ENCODE data around the gene ZNF771.
"Not testable (repeated sequence)": the region's sequence is repeated elsewhere in the genome, so short reads cannot be mapped to it uniquely, and the experiment has no call there.

Gene ZNF771

GRCh38 chr16:30449116-30449435 is 41.7 kb downstream of the ZNF771 start:
- H3K9me3 ChIP-seq (ENCODE audit: control insufficient read depth, low read length) = no peaks in the 10 kb centered on the region
- peaks cover 7% of the 10 kb centered on the region for H3K4me1 ChIP-seq (ENCODE audit: control insufficient read depth, insufficient read depth, low read length)
- 88 to 90% methylated on average over 3 of the region's 3 CpGs for WGBS, 2 experiments
- H3K27me3 ChIP-seq (ENCODE audit: control insufficient read depth, insufficient read depth, low read length, poor library complexity, severe bottlenecking) = no peaks in the 10 kb centered on the region
- H3K36me3 ChIP-seq (ENCODE audit: control insufficient read depth, insufficient read depth, low read length) = peaks cover 3% of the 10 kb centered on the region
- H3K27ac ChIP-seq (ENCODE audit: insufficient read depth, low read depth, low read length, poor library complexity, severe bottlenecking) = no peak overlapping the region
- H3K4me3 ChIP-seq (ENCODE audit: insufficient read depth, low read depth, low read length) = no peak overlapping the region

- not testable (repeated sequence) for H3K9me3 ChIP-seq (ENCODE audit: control insufficient read depth, low read length); H3K4me1 ChIP-seq (ENCODE audit: control insufficient read depth, insufficient read depth, low read length); H3K36me3 ChIP-seq (ENCODE audit: control insufficient read depth, insufficient read depth, low read length); H3K4me3 ChIP-seq (ENCODE audit: insufficient read depth, low read depth, low read length); H3K27me3 ChIP-seq (ENCODE audit: control insufficient read depth, insufficient read depth, low read length, poor library complexity, severe bottlenecking); H3K27ac ChIP-seq (ENCODE audit: insufficient read depth, low read depth, low read length, poor library complexity, severe bottlenecking)
- 87 to 93% methylated on average over 17 to 20 of the region's 20 CpGs for WGBS, 2 experiments
Observed at GRCh38 chr16:30452709-30453580, 45.5 kb downstream of the ZNF771 start.

GRCh38 chr16:30456302-30456701 is 48.9 kb downstream of the ZNF771 start:
- Histone ChIP-seq H3K27ac (ENCODE audit: insufficient read depth, low read depth, low read length, poor library complexity, severe bottlenecking) (no peak overlapping the region), H3K9me3 (ENCODE audit: control insufficient read depth, low read length) (no peaks in the 10 kb centered on the region), H3K27me3 (ENCODE audit: control insufficient read depth, insufficient read depth, low read length, poor library complexity, severe bottlenecking) (no peaks in the 10 kb centered on the region), H3K36me3 (ENCODE audit: control insufficient read depth, insufficient read depth, low read length) (no peaks in the 10 kb centered on the region), H3K4me1 (ENCODE audit: control insufficient read depth, insufficient read depth, low read length) (no peaks in the 10 kb centered on the region), H3K4me3 (ENCODE audit: insufficient read depth, low read depth, low read length) (no peak overlapping the region)
- 82% methylated on average over 1 of the region's 1 CpG; no CpG with 5 or more reads in 1 of the 2 experiments for WGBS, 2 experiments

GRCh38 chr16:30457256-30457655 is 49.9 kb downstream of the ZNF771 start:
- H3K4me3 ChIP-seq (ENCODE audit: insufficient read depth, low read depth, low read length) = no peak overlapping the region
- H3K36me3 ChIP-seq (ENCODE audit: control insufficient read depth, insufficient read depth, low read length) = no peaks in the 10 kb centered on the region
- H3K4me1 ChIP-seq (ENCODE audit: control insufficient read depth, insufficient read depth, low read length) = no peaks in the 10 kb centered on the region
- H3K27ac ChIP-seq (ENCODE audit: insufficient read depth, low read depth, low read length, poor library complexity, severe bottlenecking) = no peak overlapping the region
- no peaks in the 10 kb centered on the region for H3K27me3 ChIP-seq (ENCODE audit: control insufficient read depth, insufficient read depth, low read length, poor library complexity, severe bottlenecking)
- 86 to 94% methylated on average over 1 of the region's 1 CpG for WGBS, 2 experiments
- no peaks in the 10 kb centered on the region for H3K9me3 ChIP-seq (ENCODE audit: control insufficient read depth, low read length)

- no peak overlapping the region for H3K27ac ChIP-seq (ENCODE audit: insufficient read depth, low read depth, low read length, poor library complexity, severe bottlenecking)
- H3K4me3 ChIP-seq (ENCODE audit: insufficient read depth, low read depth, low read length) = no peak overlapping the region
- H3K27me3 ChIP-seq (ENCODE audit: control insufficient read depth, insufficient read depth, low read length, poor library complexity, severe bottlenecking) = no peaks in the 10 kb centered on the region
- no peaks in the 10 kb centered on the region for H3K4me1 ChIP-seq (ENCODE audit: control insufficient read depth, insufficient read depth, low read length)
- no peaks in the 10 kb centered on the region for H3K9me3 ChIP-seq (ENCODE audit: control insufficient read depth, low read length)
- H3K36me3 ChIP-seq (ENCODE audit: control insufficient read depth, insufficient read depth, low read length) = no peaks in the 10 kb centered on the region
- 91% methylated on average over 16 of the region's 16 CpGs for WGBS, 2 experiments
Observed at GRCh38 chr16:30457743-30458560, 50.5 kb downstream of the ZNF771 start.

- Histone ChIP-seq H3K4me3 (ENCODE audit: insufficient read depth, low read depth, low read length) (no peak overlapping the region), H3K27me3 (ENCODE audit: control insufficient read depth, insufficient read depth, low read length, poor library complexity, severe bottlenecking) (no peaks in the 10 kb centered on the region), H3K27ac (ENCODE audit: insufficient read depth, low read depth, low read length, poor library complexity, severe bottlenecking) (no peak overlapping the region), H3K4me1 (ENCODE audit: control insufficient read depth, insufficient read depth, low read length) (no peaks in the 10 kb centered on the region), H3K9me3 (ENCODE audit: control insufficient read depth, low read length) (no peaks in the 10 kb centered on the region), H3K36me3 (ENCODE audit: control insufficient read depth, insufficient read depth, low read length) (no peaks in the 10 kb centered on the region)
- WGBS, 2 experiments = 90 to 92% methylated on average over 22 of the region's 22 CpGs
Observed at GRCh38 chr16:30458561-30459394, 51.4 kb downstream of the ZNF771 start.

GRCh38 chr16:30459456-30459855 is 52.0 kb downstream of the ZNF771 start:
- Histone ChIP-seq H3K36me3 (ENCODE audit: control insufficient read depth, insufficient read depth, low read length) (no peaks in the 10 kb centered on the region), H3K4me1 (ENCODE audit: control insufficient read depth, insufficient read depth, low read length) (no peaks in the 10 kb centered on the region), H3K27me3 (ENCODE audit: control insufficient read depth, insufficient read depth, low read length, poor library complexity, severe bottlenecking) (no peaks in the 10 kb centered on the region), H3K4me3 (ENCODE audit: insufficient read depth, low read depth, low read length) (no peak overlapping the region), H3K27ac (ENCODE audit: insufficient read depth, low read depth, low read length, poor library complexity, severe bottlenecking) (no peak overlapping the region), H3K9me3 (ENCODE audit: control insufficient read depth, low read length) (no peaks in the 10 kb centered on the region)
- 91 to 92% methylated on average over 11 of the region's 11 CpGs for WGBS, 2 experiments

- WGBS, 2 experiments = 87 to 94% methylated on average over 5 of the region's 5 CpGs
- not testable (repeated sequence) for H3K4me3 ChIP-seq (ENCODE audit: insufficient read depth, low read depth, low read length); H3K27me3 ChIP-seq (ENCODE audit: control insufficient read depth, insufficient read depth, low read length, poor library complexity, severe bottlenecking); H3K36me3 ChIP-seq (ENCODE audit: control insufficient read depth, insufficient read depth, low read length); H3K4me1 ChIP-seq (ENCODE audit: control insufficient read depth, insufficient read depth, low read length); H3K27ac ChIP-seq (ENCODE audit: insufficient read depth, low read depth, low read length, poor library complexity, severe bottlenecking); H3K9me3 ChIP-seq (ENCODE audit: control insufficient read depth, low read length)
Observed at GRCh38 chr16:30461426-30461825, 54.0 kb downstream of the ZNF771 start.

- no peak overlapping the region for H3K4me3 ChIP-seq (ENCODE audit: insufficient read depth, low read depth, low read length)
- H3K36me3 ChIP-seq (ENCODE audit: control insufficient read depth, insufficient read depth, low read length) = no peaks in the 10 kb centered on the region
- H3K9me3 ChIP-seq (ENCODE audit: control insufficient read depth, low read length) = no peaks in the 10 kb centered on the region
- 92 to 94% methylated on average over 7 of the region's 7 CpGs for WGBS, 2 experiments
- H3K27ac ChIP-seq (ENCODE audit: insufficient read depth, low read depth, low read length, poor library complexity, severe bottlenecking) = no peak overlapping the region
- no peaks in the 10 kb centered on the region for H3K4me1 ChIP-seq (ENCODE audit: control insufficient read depth, insufficient read depth, low read length)
- no peaks in the 10 kb centered on the region for H3K27me3 ChIP-seq (ENCODE audit: control insufficient read depth, insufficient read depth, low read length, poor library complexity, severe bottlenecking)
Observed at GRCh38 chr16:30464078-30464477, 56.7 kb downstream of the ZNF771 start.

Data from ectodermal cell (in vitro differentiated cells).